GM12864 (cell line): ENCODE data around the gene SLC44A1.
"Not testable (repeated sequence)": the region's sequence is repeated elsewhere in the genome, so short reads cannot be mapped to it uniquely, and the experiment has no call there.

Experiments used
- DNase-seq: peaks from one replicate; pipeline ENCODE4 v3.0.0-alpha.2; 2011; ENCODE audit warnings: low read depth
- H3K4me3 ChIP-seq: 2 replicates; pipeline ENCODE4 v1.5.1; 2011; ENCODE audit warnings: mild to moderate bottlenecking, low read depth, low read length, control low read depth
- CTCF ChIP-seq: IDR thresholded peaks from 2 replicates; pipeline ENCODE4 v1.5.1; 2011; ENCODE audit warnings: low read depth, mild to moderate bottlenecking, moderate library complexity, low read length, control low read depth, inconsistent platforms; ENCODE audit errors: missing control alignments

The SLC44A1 gene

GRCh38 chr9:105255421-105255820 is 11.0 kb downstream of the SLC44A1 start:
- no peak for DNase-seq
- H3K4me3 ChIP-seq = no peak overlapping the region
- TF ChIP-seq CTCF = no peak

GRCh38 chr9:105256569-105256968 is 12.1 kb downstream of the SLC44A1 start:
- not testable (repeated sequence) for H3K4me3 ChIP-seq

GRCh38 chr9:105257809-105258208 is 13.4 kb downstream of the SLC44A1 start:
- no peak for TF ChIP-seq CTCF
- no peak overlapping the region for H3K4me3 ChIP-seq
- no peak for DNase-seq

More at GRCh38 chr9:105256569-105256968, 12.1 kb downstream of the SLC44A1 start:
- DNase-seq = not testable (repeated sequence)

- no peak for TF ChIP-seq CTCF
- no peak for DNase-seq
- no peak overlapping the region for H3K4me3 ChIP-seq
Measured at GRCh38 chr9:105258225-105258737, 13.8 kb downstream of the SLC44A1 start.

GRCh38 chr9:105259274-105259673 is 14.8 kb downstream of the SLC44A1 start:
- no peak overlapping the region for H3K4me3 ChIP-seq
- TF ChIP-seq CTCF = no peak
- no peak for DNase-seq

- H3K4me3 ChIP-seq = no peak overlapping the region
- DNase-seq = no peak
Measured at GRCh38 chr9:105259731-105260612, 15.5 kb downstream of the SLC44A1 start.

GRCh38 chr9:105262497-105262896 is 18.0 kb downstream of the SLC44A1 start:
- DNase-seq = no peak
- H3K4me3 ChIP-seq = no peak overlapping the region
- TF ChIP-seq CTCF = no peak

More at GRCh38 chr9:105259731-105260612, 15.5 kb downstream of the SLC44A1 start:
- TF ChIP-seq CTCF = no peak
